K562 (cell line): ENCODE data around the gene WTAP. TPM values are rescaled to one million over a fixed set of nuclear protein-coding genes. Genes with fewer than 3 reads are reported as not detected.

Experiments used
- ATAC-seq: fragments of 200-7000 bp; cut with Tn5 transposase; 3 replicates; pipeline ENCODE4 v1.9.1; 2020; ENCODE audit warnings: moderate library complexity
- BruUV-seq: library from RNA; stranded (reverse); fragments of 400-500 nt; replicated peaks from 2 replicates; lab custom pipeline; 2021; lab: Mats Ljungman, UMichigan
- CTCF ChIA-PET: fragments of 300-600 bp; formaldehyde crosslinking; extraction: SDS; loops from one replicate; lab custom pipeline; 2021; ENCODE audit warnings: low intra/inter-chr PET ratio; lab: Yijun Ruan, JAX
- POLR2A ChIA-PET: fragments of 300-600, 350-650 bp; sonication (Branson Sonifier 250); formaldehyde crosslinking; extraction: SDS; loops from one replicate; lab custom pipeline; 2021; ENCODE audit warnings: antibody characterized with exemption, inconsistent platforms; lab: Yijun Ruan, JAX
- DNase-seq, 4 experiments: peaks; one replicate each; pipeline versions ENCODE4 v3.0.0 to v3.0.0-alpha.2; 2011 to 2018; ENCODE audit warnings: low spot score in 3 of 4, mixed read lengths in 3 of 4; ENCODE audit errors: extremely low read depth in 1 of 4
- FAIRE-seq: peaks from 2 replicates; lab custom pipeline; 2011; peaks lifted over from hg19 to GRCh38; lab: Jason Lieb, UNC
- H2AFZ ChIP-seq: 2 replicates; pipeline ENCODE4 v1.6.0; 2011; ENCODE audit warnings: low read depth, low read length, control low read depth, inconsistent platforms
- H3K27ac ChIP-seq: fragments of 200-600 bp; 3 replicates; pipeline ENCODE4 v1.8.0; 2011; ENCODE audit warnings: low read depth, mild to moderate bottlenecking, control low read depth, inconsistent platforms, low read length, moderate library complexity, mixed read lengths; ENCODE audit errors: extremely low read depth
- H3K27me3 ChIP-seq, 2 experiments: fragments of 300-600 bp in 1 of 2; 2 replicates in 1 of 2; 3 replicates in 1 of 2; pipeline versions ENCODE4 v1.6.0 to v1.8.0; 2011; ENCODE audit warnings: inconsistent platforms in 2 of 2, low read length in 2 of 2, mild to moderate bottlenecking in 1 of 2, mixed read lengths in 1 of 2, moderate library complexity in 1 of 2; ENCODE audit not compliant: control insufficient read depth in 2 of 2, insufficient read depth in 2 of 2
- H3K36me3 ChIP-seq: fragments of 300-600 bp; 3 replicates; pipeline ENCODE4 v1.8.0; 2011; ENCODE audit warnings: mild to moderate bottlenecking, low read length, inconsistent platforms; ENCODE audit not compliant: control insufficient read depth, insufficient read depth
- H3K4me1 ChIP-seq, 2 experiments: fragments of 200-600 bp in 1 of 2; replicated peaks in 1 of 2; 2 replicates in 1 of 2; 3 replicates in 1 of 2; pipeline versions ENCODE4 v1.5.1 to v1.8.0; 2011; ENCODE audit warnings: inconsistent platforms in 2 of 2, low read length in 2 of 2, mild to moderate bottlenecking in 1 of 2, mixed read lengths in 1 of 2, moderate library complexity in 1 of 2; ENCODE audit not compliant: control insufficient read depth in 2 of 2, insufficient read depth in 2 of 2
- H3K4me2 ChIP-seq: 2 replicates; pipeline ENCODE4 v1.6.1; 2011; ENCODE audit warnings: low read length, control low read depth, inconsistent platforms, mixed read lengths; ENCODE audit not compliant: insufficient read depth
- H3K4me3 ChIP-seq: fragments of 200-600 bp; sonication (generic), shearing (Covaris generic); 2 replicates; pipeline ENCODE4 v1.5.1; 2016; ENCODE audit warnings: control low read depth, inconsistent platforms
- H3K79me2 ChIP-seq: fragments of 200-600 bp; 3 replicates; pipeline ENCODE4 v1.8.0; 2011; ENCODE audit warnings: low read length, inconsistent platforms; ENCODE audit not compliant: control insufficient read depth, insufficient read depth
- H3K9ac ChIP-seq, 2 experiments: 2 replicates each; pipeline versions ENCODE4 v1.6.0 to v1.6.1; 2011; ENCODE audit warnings: low read depth in 2 of 2, low read length in 2 of 2, control low read depth in 1 of 2, inconsistent platforms in 1 of 2, mild to moderate bottlenecking in 1 of 2, mixed read lengths in 1 of 2; ENCODE audit not compliant: insufficient read depth in 1 of 2
- H3K9me1 ChIP-seq: one replicate; pipeline ENCODE4 v1.6.0; 2011; ENCODE audit warnings: inconsistent platforms, mild to moderate bottlenecking, low read length, moderate library complexity; ENCODE audit not compliant: control insufficient read depth, insufficient read depth
- H3K9me3 ChIP-seq: replicated peaks from 2 replicates; pipeline ENCODE4 v1.5.1; 2011; ENCODE audit warnings: low read depth, low read length, inconsistent platforms; ENCODE audit not compliant: control insufficient read depth, insufficient read depth
- H4K20me1 ChIP-seq: replicated peaks from 2 replicates; pipeline ENCODE4 v1.6.1; 2011; ENCODE audit warnings: low read length, inconsistent platforms, mixed read lengths; ENCODE audit not compliant: control insufficient read depth, insufficient read depth
- ARID3B ChIP-seq: fragments of 250-450 bp; sonication (Bioruptor Pico); IDR thresholded peaks from 2 replicates; pipeline ENCODE4 v1.4.0; 2020; ENCODE audit warnings: borderline replicate concordance
- CEBPZ ChIP-seq: fragments of 150-350 bp; IDR thresholded peaks from 2 replicates; pipeline ENCODE4 v1.6.1; 2014; ENCODE audit warnings: low read depth, mild to moderate bottlenecking, low read length, borderline replicate concordance
- HSF4 ChIP-seq: fragments of 250-450 bp; sonication (Bioruptor Pico); IDR thresholded peaks from 2 replicates; pipeline ENCODE4 v2.1.2; 2022; ENCODE audit warnings: mild to moderate bottlenecking, moderate library complexity, borderline replicate concordance
- MLX ChIP-seq, 2 experiments: fragments of 450-650 bp in 1 of 2; sonication (generic) in 1 of 2; formaldehyde crosslinking; conservative IDR thresholded peaks; 2 replicates each; pipeline versions ENCODE4 v1.4.0 to v1.8.1; 2020 to 2022; ENCODE audit warnings: mild to moderate bottlenecking in 1 of 2, missing genetic modification reagents in 1 of 2
- MTF1 ChIP-seq: fragments of 250-450 bp; sonication (Bioruptor Pico); IDR thresholded peaks from 2 replicates; pipeline ENCODE4 v1.9.0; 2021; ENCODE audit warnings: moderate library complexity, mild to moderate bottlenecking, inconsistent platforms, borderline replicate concordance
- NR1H2 ChIP-seq: sonication (generic); formaldehyde crosslinking; IDR thresholded peaks from 2 replicates; pipeline ENCODE4 v1.4.0; 2020; ENCODE audit warnings: mild to moderate bottlenecking, missing genetic modification reagents
- TEAD1 ChIP-seq, 2 experiments: fragments of 450-650 bp in 1 of 2; sonication (generic) in 1 of 2; formaldehyde crosslinking; IDR thresholded peaks; 2 replicates each; pipeline versions ENCODE4 v1.4.0 to v1.8.0; 2020 to 2022; ENCODE audit warnings: mild to moderate bottlenecking in 2 of 2, missing genetic modification reagents in 1 of 2
- ZNF384 ChIP-seq: IDR thresholded peaks from 2 replicates; pipeline ENCODE4 v1.6.1; 2012; ENCODE audit warnings: low read depth, low read length, improper control_type of control experiment
- ZNF511 ChIP-seq: sonication (generic); formaldehyde crosslinking; IDR thresholded peaks from 2 replicates; pipeline ENCODE4 v1.8.0; 2022; ENCODE audit warnings: mild to moderate bottlenecking, missing genetic modification reagents
- WGBS: fragments of 100-300 bp; shearing (Covaris generic); methylation state at CpG from one replicate; pipeline ENCODE4 v1.1.6; 2016; ENCODE audit warnings: low coverage, mixed read lengths; ENCODE audit not compliant: insufficient coverage; ENCODE audit errors: missing lambda C conversion rate; 5-methylcytosine and 5-hydroxymethylcytosine counted together
- in situ Hi-C: fragments of 300-500 bp; cut with MboI; formaldehyde crosslinking; loops from 4 replicates; pipeline ENCODE4 v1.15.0; 2018; ENCODE audit warnings: inconsistent platforms, mixed read lengths
- intact Hi-C: fragments of 100-400 bp; cut with micrococcal nuclease; formaldehyde crosslinking; loops from 2 replicates; pipeline ENCODE4 v1.14.2; 2022
- polyA plus RNA-seq, 8 experiments: library from polyadenylated mRNA; depleted of rRNA in 4 of 8; stranded (reverse) in 5 of 8; unstranded in 3 of 8; fragments of >200 nt; fragmentation: Nextera tagmentation in 2 of 8; fragmentation: Illumina TruSeq in 1 of 8; extraction: Ambion mirVana in 2 of 8; extraction: Trizol in 1 of 8; gene quantifications; 2 replicates each; pipeline versions ENCODE4 v1.2.1 to v1.2.3, GENCODE V29; 2011 to 2014; ENCODE audit warnings: inconsistent platforms in 1 of 8, missing spikeins in 1 of 8
- total RNA-seq, 7 experiments: library from RNA; depleted of rRNA in 6 of 7; stranded (reverse); fragments of >200 nt in 6 of 7; fragmentation: Illumina TruSeq in 2 of 7; extraction: Trizol in 2 of 7; gene quantifications; 2 replicates each; pipeline versions ENCODE4 v1.2.1 to v1.2.3, GENCODE V29; 2011 to 2021; ENCODE audit warnings: low replicate concordance in 1 of 7

Gene WTAP
- total and polyA plus RNA-seq, 9 of the 15 experiments (the other 6 are each of a cell fraction or from before 2014, with no cell fraction given) = 52.4 to 156 (median 110) TPM

GRCh38 chr6:159720708-159721107, 6.6 kb upstream of the WTAP start:
- CTCF ChIA-PET = interaction anchor here (0.6 to 1.5 kb wide), 2 partner anchors 62 to 132 kb away, joined by 4 read pairs; no protein-coding TSS in a partner anchor
- TF ChIP-seq MLX (CRISPR knock-in tag; conservative IDR thresholded peaks at IDR 0.05) (no peak), NR1H2 (CRISPR knock-in tag) (no peak), MTF1 (no peak), ZNF511 (CRISPR knock-in tag) (no peak), ARID3B (CRISPR knock-in tag) (no peak), CEBPZ (no peak), TEAD1 (CRISPR knock-in tag; IDR thresholded peaks at IDR 0.05) (no peak), HSF4 (CRISPR knock-in tag) (no peak), ZNF384 (peak; percentile 99)

More at GRCh38 chr6:159720708-159721107, 6.6 kb upstream of the WTAP start:
- no peak overlapping the region for H3K27ac ChIP-seq
- peak; percentile 42 for ATAC-seq
- H3K4me3 ChIP-seq = no peak overlapping the region
- intact Hi-C loops (loop anchor here (5.0 to 10.0 kb wide), 2 partner anchors 132 to 254 kb away; no protein-coding TSS in a partner anchor), in situ Hi-C loops (no loop called here)
- peaks cover 35% of the 10 kb centered on the region for H3K79me2 ChIP-seq
- H3K9ac ChIP-seq = no peak overlapping the region
- H3K9me1 ChIP-seq = no peaks in the 10 kb centered on the region
- no peak overlapping the region for H2AFZ ChIP-seq
- BruUV-seq = no TSS peak
- peaks cover 6 to 23% of the 10 kb centered on the region in 2 experiments for H3K4me1 ChIP-seq
- 67% methylated on average over 7 of the region's 7 CpGs for WGBS
- peak; percentile 51 to 67 (median 55) for DNase-seq
- no peaks in the 10 kb centered on the region for H4K20me1 ChIP-seq
- no peak overlapping the region for H3K4me2 ChIP-seq
- no peaks in the 10 kb centered on the region for H3K27me3 ChIP-seq
- POLR2A ChIA-PET = interaction anchor here (0.6 to 1.5 kb wide), 5 partner anchors 8 to 69 kb away, joined by 3 to 5 read pairs (median 4); partner anchors contain the start of gene TCP1
- no peak for FAIRE-seq
- H3K9me3 ChIP-seq = peaks cover 5% of the 10 kb centered on the region; the same call in 1 of the 2 replicates
- peaks cover 11% of the 10 kb centered on the region; the same call in 2 of the 3 replicates for H3K36me3 ChIP-seq
